IMR-90 (cell line): ENCODE measurements around the gene GPR158. TPM values are rescaled to one million over a fixed set of nuclear protein-coding genes. Genes with fewer than 3 reads are reported as not detected.

Source experiments
- ATAC-seq: fragments of 200-7000 bp; cut with Tn5 transposase; 2 replicates; pipeline ENCODE4 v1.9.1; 2020; ENCODE audit warnings: low read depth, mild to moderate bottlenecking, moderate library complexity
- BruUV-seq: library from RNA; stranded (reverse); fragments of 400-500 nt; replicated peaks from 2 replicates; lab custom pipeline; 2021; lab: Mats Ljungman, UMichigan
- CTCF ChIA-PET: fragments of 300-600 bp; formaldehyde crosslinking; extraction: SDS; loops from one replicate; lab custom pipeline; 2021; ENCODE audit warnings: antibody characterized with exemption; lab: Yijun Ruan, JAX
- POLR2A ChIA-PET: fragments of 300-600 bp; sonication (Branson Sonifier 250); formaldehyde crosslinking; loops from one replicate; lab custom pipeline; 2022; ENCODE audit warnings: antibody characterized with exemption; ENCODE audit not compliant: unreplicated experiment; lab: Charles Lee
- DNase-seq: peaks from one replicate; pipeline ENCODE4 v3.0.0; 2013
- H2AFZ ChIP-seq: replicated peaks from 2 replicates; pipeline ENCODE3; 2013; ENCODE audit warnings: low read length, mild to moderate bottlenecking; ENCODE audit not compliant: poor library complexity
- H2AK5ac ChIP-seq: 2 replicates; pipeline ENCODE4 v1.6.1; 2013; ENCODE audit warnings: low read depth, low read length, inconsistent platforms
- H2AK9ac ChIP-seq: replicated peaks from 2 replicates; pipeline ENCODE3; 2013; ENCODE audit warnings: mild to moderate bottlenecking, low read depth, low read length, moderate library complexity; ENCODE audit not compliant: poor library complexity
- H2BK120ac ChIP-seq: 2 replicates; pipeline ENCODE4 v1.6.1; 2013; ENCODE audit warnings: low read depth, low read length, inconsistent platforms
- H2BK15ac ChIP-seq: 3 replicates; pipeline ENCODE4 v1.6.1; 2013; ENCODE audit warnings: low read depth, low read length, inconsistent platforms
- H2BK20ac ChIP-seq: 2 replicates; pipeline ENCODE4 v1.6.1; 2013; ENCODE audit warnings: low read depth, mild to moderate bottlenecking, inconsistent platforms, low read length, moderate library complexity
- H2BK5ac ChIP-seq: 2 replicates; pipeline ENCODE4 v1.6.1; 2013; ENCODE audit warnings: mild to moderate bottlenecking, low read depth, low read length, inconsistent platforms; ENCODE audit not compliant: poor library complexity, severe bottlenecking
- H3K14ac ChIP-seq: replicated peaks from 2 replicates; pipeline ENCODE4 v1.6.1; 2013; ENCODE audit warnings: low read depth, low read length, inconsistent platforms
- H3K18ac ChIP-seq: 2 replicates; pipeline ENCODE4 v1.6.1; 2013; ENCODE audit warnings: low read depth, low read length, control low read depth
- H3K23ac ChIP-seq: 2 replicates; pipeline ENCODE4 v1.6.1; 2013; ENCODE audit warnings: low read depth, low read length, inconsistent platforms
- H3K27ac ChIP-seq: 2 replicates; pipeline ENCODE4 v1.5.1; 2013; ENCODE audit warnings: mild to moderate bottlenecking, control low read depth, low read length; ENCODE audit not compliant: insufficient read depth
- H3K27me3 ChIP-seq: 2 replicates; pipeline ENCODE4 v1.6.1; 2013; ENCODE audit warnings: low read length; ENCODE audit not compliant: control insufficient read depth, insufficient read depth
- H3K36me3 ChIP-seq: 2 replicates; pipeline ENCODE4 v1.6.1; 2013; ENCODE audit warnings: low read length, mixed read lengths; ENCODE audit not compliant: control insufficient read depth, insufficient read depth
- H3K4ac ChIP-seq: 2 replicates; pipeline ENCODE4 v1.6.1; 2013; ENCODE audit warnings: low read depth, low read length, inconsistent platforms
- H3K4me1 ChIP-seq: 2 replicates; pipeline ENCODE4 v1.6.1; 2013; ENCODE audit warnings: low read length, mixed read lengths; ENCODE audit not compliant: control insufficient read depth, insufficient read depth
- H3K4me2 ChIP-seq: 2 replicates; pipeline ENCODE4 v1.6.1; 2013; ENCODE audit warnings: low read depth, mild to moderate bottlenecking, control low read depth, low read length, moderate library complexity
- H3K4me3 ChIP-seq: 2 replicates; pipeline ENCODE4 v1.5.1; 2013; ENCODE audit warnings: low read depth, mild to moderate bottlenecking, control low read depth, low read length, moderate library complexity; ENCODE audit not compliant: insufficient read depth
- H3K56ac ChIP-seq: 2 replicates; pipeline ENCODE4 v1.6.1; 2013; ENCODE audit warnings: low read length, inconsistent platforms; ENCODE audit not compliant: insufficient read depth; ENCODE audit errors: extremely low read depth
- H3K79me1 ChIP-seq, 2 experiments: 2 replicates each; pipeline ENCODE4 v1.6.1; 2013; ENCODE audit warnings: low read length in 2 of 2, inconsistent platforms in 1 of 2, low read depth in 1 of 2
- H3K9ac ChIP-seq: 2 replicates; pipeline ENCODE4 v1.6.1; 2013; ENCODE audit warnings: low read depth, low read length, control low read depth
- H3K9me1 ChIP-seq: 2 replicates; pipeline ENCODE4 v1.6.1; 2013; ENCODE audit warnings: low read length, inconsistent platforms; ENCODE audit not compliant: insufficient read depth
- H3K9me3 ChIP-seq: 2 replicates; pipeline ENCODE4 v1.6.1; 2013; ENCODE audit warnings: low read length; ENCODE audit not compliant: control insufficient read depth, insufficient read depth
- H4K20me1 ChIP-seq: 2 replicates; pipeline ENCODE4 v1.6.1; 2013; ENCODE audit warnings: low read length, inconsistent platforms; ENCODE audit not compliant: insufficient read depth
- H4K5ac ChIP-seq: 2 replicates; pipeline ENCODE4 v1.6.1; 2013; ENCODE audit warnings: mild to moderate bottlenecking, low read depth, low read length, control low read depth
- H4K8ac ChIP-seq, 2 experiments: 2 replicates each; pipeline ENCODE4 v1.6.1; 2013; ENCODE audit warnings: low read depth in 2 of 2, low read length in 2 of 2, control low read depth in 1 of 2, inconsistent platforms in 1 of 2
- H4K91ac ChIP-seq: 2 replicates; pipeline ENCODE4 v1.6.1; 2013; ENCODE audit warnings: low read depth, low read length, inconsistent platforms; ENCODE audit not compliant: insufficient read depth
- BHLHE40 ChIP-seq: fragments of 150-350 bp; IDR thresholded peaks from 2 replicates; pipeline ENCODE4 v1.6.1; 2016; ENCODE audit warnings: mild to moderate bottlenecking, low read depth, low read length
- CEBPB ChIP-seq: IDR thresholded peaks from 2 replicates; pipeline ENCODE4 v1.6.1; 2012; ENCODE audit warnings: low read depth, low read length, improper control_type of control experiment
- CHD1 ChIP-seq: IDR thresholded peaks from 2 replicates; pipeline ENCODE4 v1.6.1; 2012; ENCODE audit warnings: low read depth, low read length, improper control_type of control experiment
- CTCF ChIP-seq: conservative IDR thresholded peaks from 2 replicates; pipeline ENCODE4 v1.5.1; 2012; ENCODE audit warnings: mild to moderate bottlenecking, low read depth, low read length, improper control_type of control experiment
- ELK1 ChIP-seq: fragments of 150-350 bp; IDR thresholded peaks from 2 replicates; pipeline ENCODE4 v1.6.1; 2016; ENCODE audit warnings: low read depth, mild to moderate bottlenecking, low read length, moderate library complexity, borderline replicate concordance
- FOS ChIP-seq: fragments of 150-350 bp; IDR thresholded peaks from 2 replicates; pipeline ENCODE4 v1.6.1; 2016; ENCODE audit warnings: low read depth, low read length
- MAFK ChIP-seq: IDR thresholded peaks from 2 replicates; pipeline ENCODE4 v1.6.1; 2012; ENCODE audit warnings: low read depth, low read length, improper control_type of control experiment
- MAZ ChIP-seq: IDR thresholded peaks from 2 replicates; pipeline ENCODE4 v1.6.1; 2012; ENCODE audit warnings: low read depth, mild to moderate bottlenecking, low read length, improper control_type of control experiment, moderate library complexity, borderline replicate concordance
- MXI1 ChIP-seq: IDR thresholded peaks from 2 replicates; pipeline ENCODE4 v1.6.1; 2012; ENCODE audit warnings: low read depth, mild to moderate bottlenecking, low read length, moderate library complexity, borderline replicate concordance
- NFE2L2 ChIP-seq: fragments of 150-350 bp; IDR thresholded peaks from 2 replicates; pipeline ENCODE4 v1.6.1; 2016; ENCODE audit warnings: low read depth, mild to moderate bottlenecking, low read length
- POLR2A ChIP-seq: IDR thresholded peaks from 2 replicates; pipeline ENCODE4 v1.6.1; 2012; ENCODE audit warnings: mild to moderate bottlenecking, low read depth, low read length
- RAD21 ChIP-seq: IDR thresholded peaks from 2 replicates; pipeline ENCODE4 v1.6.1; 2012; ENCODE audit warnings: low read length, improper control_type of control experiment
- RCOR1 ChIP-seq: IDR thresholded peaks from 2 replicates; pipeline ENCODE4 v1.6.1; 2012; ENCODE audit warnings: mild to moderate bottlenecking, low read length, improper control_type of control experiment; ENCODE audit not compliant: insufficient replicate concordance
- RFX5 ChIP-seq: IDR thresholded peaks from 2 replicates; pipeline ENCODE4 v1.8.0; 2012; ENCODE audit warnings: low read depth, mild to moderate bottlenecking, low read length, moderate library complexity
- SMC3 ChIP-seq: fragments of 150-350 bp; IDR thresholded peaks from 2 replicates; pipeline ENCODE4 v1.6.1; 2016; ENCODE audit warnings: low read depth, mild to moderate bottlenecking, antibody characterized with exemption, low read length, moderate library complexity
- USF2 ChIP-seq: fragments of 150-350 bp; IDR thresholded peaks from 2 replicates; pipeline ENCODE4 v1.6.1; 2017; ENCODE audit warnings: mild to moderate bottlenecking, antibody characterized with exemption, low read length, low read depth
- WGBS, 2 experiments: methylation state at CpG; one replicate each; pipeline versions ENCODE4 v1.1.5 to v1.1.7; 2013; ENCODE audit warnings: missing lambda C conversion rate in 2 of 2; ENCODE audit not compliant: insufficient read length in 1 of 2; ENCODE audit errors: extremely low coverage in 2 of 2; 5-methylcytosine and 5-hydroxymethylcytosine counted together
- dilution Hi-C: fragments of 300-500 bp; cut with HindIII; formaldehyde crosslinking; loops from one replicate; pipeline ENCODE4 v1.14.3; 2018; ENCODE audit warnings: low sequenced_read_pairs; ENCODE audit not compliant: unreplicated experiment
- in situ Hi-C: fragments of 300-500 bp; cut with MboI; formaldehyde crosslinking; loops from 3 replicates; pipeline ENCODE4 v1.14.3; 2019; ENCODE audit warnings: low sequenced_read_pairs, inconsistent platforms, mixed read lengths
- intact Hi-C: fragments of 100-400 bp; cut with micrococcal nuclease; formaldehyde crosslinking; loops from 2 replicates; pipeline ENCODE4 v1.10.0; 2022
- polyA plus RNA-seq, 3 experiments: library from polyadenylated mRNA; depleted of rRNA; stranded (reverse); fragments of >200 nt; gene quantifications; 2 replicates each; pipeline ENCODE4 v1.2.3, GENCODE V29; 2012; ENCODE audit warnings: low replicate concordance in 1 of 3
- total RNA-seq: library from RNA; depleted of rRNA; stranded (reverse); fragments of >200 nt; gene quantifications from 2 replicates; pipeline ENCODE4 v1.2.3, GENCODE V29; 2012

Gene GPR158
- total and polyA plus RNA-seq, 2 of the 4 experiments (the other 2 are of a cell fraction), result not detected

DNA sequence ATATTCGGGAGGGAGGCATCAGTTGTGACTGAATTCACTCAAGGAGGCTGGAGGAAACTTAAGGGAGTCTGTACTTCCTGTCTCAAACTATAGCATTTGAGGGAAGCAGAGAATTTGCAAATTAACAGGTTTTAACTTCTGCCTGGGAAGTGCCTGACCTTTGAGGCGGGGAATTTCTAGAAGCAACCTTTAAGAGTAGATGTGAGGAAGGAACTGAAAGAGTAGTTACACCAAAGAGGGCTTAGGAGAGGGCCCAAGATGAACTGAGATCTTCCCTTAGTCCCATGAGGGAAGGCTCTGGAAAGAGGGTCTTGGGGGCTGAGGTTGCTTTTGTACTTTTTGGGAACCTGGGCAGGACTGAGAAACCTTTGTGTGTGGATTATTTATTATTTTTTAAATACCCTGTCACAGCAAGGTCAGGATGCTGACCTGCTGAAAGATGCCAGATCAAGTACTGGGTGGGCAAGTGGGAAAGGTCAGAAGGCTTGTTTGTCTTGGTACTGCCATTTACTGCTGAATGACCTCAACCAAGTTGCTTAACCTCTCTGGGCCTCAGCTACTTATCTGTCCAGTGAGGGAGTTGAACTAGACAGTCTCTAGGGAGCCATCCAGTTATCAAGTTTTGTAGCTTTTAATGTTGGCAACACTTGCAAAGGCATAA lies 2.4 kb downstream of the GPR158 start:
- Histone ChIP-seq H3K14ac (no peak overlapping the region), H3K4me2 (no peak overlapping the region), H3K9me1 (no peaks in the 10 kb centered on the region), H4K91ac (no peak overlapping the region), H2AK9ac (no peak overlapping the region), H3K23ac (no peak overlapping the region), H3K27ac (no peak overlapping the region), H3K9ac (no peak overlapping the region), H2BK120ac (no peak overlapping the region), H2BK20ac (no peak overlapping the region), H3K9me3 (peaks cover 4% of the 10 kb centered on the region; the same call in 1 of the 2 replicates), H2AFZ (no peak overlapping the region), H4K20me1 (no peaks in the 10 kb centered on the region), H3K18ac (no peak overlapping the region), H3K79me1 (no peaks in the 10 kb centered on the region), H3K4me1 (no peaks in the 10 kb centered on the region), H3K36me3 (no peaks in the 10 kb centered on the region), H4K8ac (no peak overlapping the region), H3K27me3 (peaks cover 21% of the 10 kb centered on the region), H4K5ac (no peak overlapping the region), H3K4ac (no peak overlapping the region), H2BK15ac (no peak overlapping the region), H2BK5ac (no peak overlapping the region), H2AK5ac (no peak overlapping the region), H3K4me3 (no peak overlapping the region), H3K56ac (no peak overlapping the region)
- dilution Hi-C loops, result no loop called here
- WGBS, 2 experiments, result 43% methylated on average over 1 of the region's 2 CpGs; no CpG with 5 or more reads in 1 of the 2 experiments
- in situ Hi-C loops, result no loop called here
- ChIA-PET CTCF (no interaction called here), POLR2A (no interaction called here)
- DNase-seq (no peak), ATAC-seq (no peak)
- TF ChIP-seq RAD21, result no peak
- no peak for TF ChIP-seq CHD1
- TF ChIP-seq CTCF, result no peak
- no peak for TF ChIP-seq USF2
- no peak for TF ChIP-seq MXI1
- no peak for TF ChIP-seq SMC3
- no peak for TF ChIP-seq RCOR1
- TF ChIP-seq MAFK, result no peak
- no peak for TF ChIP-seq RFX5
- no peak for TF ChIP-seq MAZ
- TF ChIP-seq NFE2L2, result no peak
- no peak for TF ChIP-seq ELK1
- TF ChIP-seq FOS, result no peak
- TF ChIP-seq POLR2A, result no peak
- TF ChIP-seq CEBPB, result no peak
- no peak for TF ChIP-seq BHLHE40
- BruUV-seq, result no TSS peak
- intact Hi-C loops, result no loop called here
